AG08396 (cell line): ENCODE results near the gene MUC20.
"Not testable (repeated sequence)": the region's sequence is repeated elsewhere in the genome, so short reads cannot be mapped to it uniquely, and the experiment has no call there.

Experiments used
- DNase-seq: peaks from one replicate; pipeline ENCODE4 v3.0.0; 2012; ENCODE audit warnings: low spot score, mixed read lengths

The MUC20 gene

GRCh38 chr3:195693428-195694216, 27.2 kb upstream of the MUC20 start:
- no peak for DNase-seq

- DNase-seq: not testable (repeated sequence)
Measured at GRCh38 chr3:195694217-195695076, 26.3 kb upstream of the MUC20 start.

GRCh38 chr3:195696632-195697278, 24.0 kb upstream of the MUC20 start:
- no peak for DNase-seq

- peak; percentile 94 for DNase-seq
Measured at GRCh38 chr3:195697582-195698324, 23.0 kb upstream of the MUC20 start.

- no peak for DNase-seq
Measured at GRCh38 chr3:195698325-195698646, 22.5 kb upstream of the MUC20 start.

- no peak for DNase-seq
Measured at GRCh38 chr3:195698647-195699387, 22.0 kb upstream of the MUC20 start.

- no peak for DNase-seq
Measured at GRCh38 chr3:195699388-195699771, 21.4 kb upstream of the MUC20 start.

GRCh38 chr3:195699860-195700259, 20.9 kb upstream of the MUC20 start:
- no peak for DNase-seq

- DNase-seq: no peak
Measured at GRCh38 chr3:195700319-195700718, 20.5 kb upstream of the MUC20 start.

GRCh38 chr3:195701042-195701915, 19.5 kb upstream of the MUC20 start:
- DNase-seq: no peak

GRCh38 chr3:195703776-195704175, 17.0 kb upstream of the MUC20 start:
- DNase-seq: no peak

GRCh38 chr3:195704433-195704999, 16.3 kb upstream of the MUC20 start:
- no peak for DNase-seq

- DNase-seq: no peak
Measured at GRCh38 chr3:195705081-195705991, 15.4 kb upstream of the MUC20 start.

GRCh38 chr3:195708061-195708460, 12.7 kb upstream of the MUC20 start:
- no peak for DNase-seq

GRCh38 chr3:195708626-195709481, 11.9 kb upstream of the MUC20 start:
- no peak for DNase-seq

- no peak for DNase-seq
Measured at GRCh38 chr3:195709676-195710085, 11.1 kb upstream of the MUC20 start.

GRCh38 chr3:195710126-195710905, 10.5 kb upstream of the MUC20 start:
- DNase-seq: not testable (repeated sequence)
